B cell (primary cell): Measurements from ENCODE around the gene PCDHGB6. TPM values are rescaled to one million over a fixed set of nuclear protein-coding genes. Genes with fewer than 3 reads are reported as not detected.

Source experiments
- ATAC-seq: fragments of 200-7000 bp; cut with Tn5 transposase; one replicate; pipeline ENCODE4 v1.10.0; 2021; ENCODE audit warnings: low read depth, mild to moderate bottlenecking, moderate number of reproducible peaks, moderate library complexity
- CTCF ChIA-PET: fragments of 350-600 bp; sonication (Branson Sonifier 250); formaldehyde crosslinking; loops from one replicate; lab custom pipeline; 2021; ENCODE audit warnings: antibody characterized with exemption, inconsistent platforms; lab: Charles Lee
- POLR2A ChIA-PET: fragments of 350-600 bp; sonication (Branson Sonifier 250); formaldehyde crosslinking; loops from one replicate; lab custom pipeline; 2021; ENCODE audit warnings: antibody characterized with exemption; lab: Charles Lee
- DNase-seq: peaks from one replicate; pipeline ENCODE4 v3.0.0; 2013
- H2AFZ ChIP-seq: 2 replicates; pipeline ENCODE4 v1.6.1; 2012; ENCODE audit warnings: mild to moderate bottlenecking, low read depth, low read length; ENCODE audit not compliant: insufficient read depth, poor library complexity, severe bottlenecking
- H3K27ac ChIP-seq, 2 donors: 1 replicate in 1 of 2; 2 replicates in 1 of 2; pipeline ENCODE4 v1.5.1; 2012 to 2013; ENCODE audit warnings: low read length in 2 of 2, mild to moderate bottlenecking in 2 of 2, moderate library complexity in 1 of 2
- H3K27me3 ChIP-seq, 4 experiments: fragments of 200-600 bp in 1 of 4; sonication (generic) in 1 of 4; replicated peaks in 1 of 4; 1 replicate in 2 of 4; 2 replicates in 2 of 4; pipeline versions ENCODE4 v1.6.1 to v1.7.0; 2013 to 2016; ENCODE audit warnings: low read length in 3 of 4, mild to moderate bottlenecking in 2 of 4, mixed read lengths in 1 of 4, moderate library complexity in 1 of 4; ENCODE audit not compliant: insufficient read depth in 4 of 4, control insufficient read depth in 3 of 4; ENCODE audit errors: control extremely low read depth in 1 of 4
- H3K36me3 ChIP-seq, 2 experiments: replicated peaks in 1 of 2; 1 replicate in 1 of 2; 2 replicates in 1 of 2; pipeline versions ENCODE4 v1.6.1 to v1.7.1; 2013; ENCODE audit warnings: low read length in 1 of 2; ENCODE audit not compliant: insufficient read depth in 2 of 2, control insufficient read depth in 1 of 2; ENCODE audit errors: control extremely low read depth in 1 of 2, extremely low read depth in 1 of 2
- H3K4me1 ChIP-seq, 2 donors: fragments of 200-600 bp in 1 of 2; sonication (generic) in 1 of 2; 1 replicate in 1 of 2; 2 replicates in 1 of 2; pipeline versions ENCODE4 v1.5.1 to v1.6.1; 2013 to 2017; ENCODE audit warnings: low read length in 2 of 2; ENCODE audit not compliant: control insufficient read depth in 2 of 2, insufficient read depth in 2 of 2
- H3K4me2 ChIP-seq: replicated peaks from 2 replicates; pipeline ENCODE3; 2012; ENCODE audit warnings: mild to moderate bottlenecking, low read depth, low read length; ENCODE audit not compliant: poor library complexity, severe bottlenecking
- H3K4me3 ChIP-seq, 5 experiments: fragments of 200-600 bp in 1 of 5; sonication (generic) in 1 of 5; 1 replicate in 3 of 5; 2 replicates in 2 of 5; pipeline versions ENCODE4 v1.5.1 to v1.7.0; 2011 to 2016; ENCODE audit warnings: low read length in 4 of 5, mild to moderate bottlenecking in 4 of 5, low read depth in 2 of 5, control low read depth in 1 of 5, moderate library complexity in 1 of 5; ENCODE audit not compliant: insufficient read depth in 1 of 5; ENCODE audit errors: control extremely low read depth in 1 of 5, extremely low read depth in 1 of 5
- H3K79me2 ChIP-seq: fragments of 200-600 bp; sonication (generic); one replicate; pipeline ENCODE4 v1.6.0; 2016; ENCODE audit warnings: low read length; ENCODE audit not compliant: control insufficient read depth, insufficient read depth
- H3K9ac ChIP-seq: fragments of 200-600 bp; sonication (generic); 2 replicates; pipeline ENCODE4 v1.6.1; 2017; ENCODE audit warnings: mild to moderate bottlenecking, low read length, moderate library complexity
- H3K9me3 ChIP-seq, 3 donors: one replicate each; pipeline versions ENCODE4 v1.6.1 to v1.7.1; 2013; ENCODE audit warnings: low read length in 2 of 3; ENCODE audit not compliant: control insufficient read depth in 2 of 3, insufficient read depth in 1 of 3; ENCODE audit errors: control extremely low read depth in 1 of 3
- H4K20me1 ChIP-seq: 2 replicates; pipeline ENCODE4 v1.6.0; 2012; ENCODE audit warnings: mild to moderate bottlenecking, low read length; ENCODE audit not compliant: insufficient read depth, control insufficient read depth, poor library complexity, severe bottlenecking
- H3K27ac Mint-ChIP-seq: one replicate; pipeline ENCODE4 v1.8.0; 2021; ENCODE audit warnings: mixed read lengths
- H3K27me3 Mint-ChIP-seq: one replicate; pipeline ENCODE4 v1.8.0; 2021; ENCODE audit warnings: mixed read lengths
- H3K4me1 Mint-ChIP-seq: one replicate; pipeline ENCODE4 v1.8.0; 2021; ENCODE audit warnings: mixed read lengths
- H3K4me3 Mint-ChIP-seq: one replicate; pipeline ENCODE4 v1.8.0; 2021; ENCODE audit warnings: mixed read lengths
- H3K9me3 Mint-ChIP-seq: one replicate; pipeline ENCODE4 v1.8.0; 2022; ENCODE audit warnings: mixed read lengths; ENCODE audit not compliant: insufficient read depth
- CTCF ChIP-seq: fragments of 200-600 bp; IDR thresholded peaks from one replicate; pipeline ENCODE4 v1.8.0; 2022; ENCODE audit warnings: antibody characterized with exemption, mild to moderate bottlenecking
- EZH2 ChIP-seq: IDR thresholded peaks from 2 replicates; pipeline ENCODE4 v1.6.1; 2012; ENCODE audit warnings: borderline replicate concordance, low read depth, mild to moderate bottlenecking, moderate library complexity, low read length; ENCODE audit not compliant: insufficient read depth, poor library complexity, severe bottlenecking
- WGBS: methylation state at CpG from one replicate; pipeline ENCODE4 v1.1.5; 2013; ENCODE audit warnings: missing lambda C conversion rate; ENCODE audit not compliant: insufficient coverage; 5-methylcytosine and 5-hydroxymethylcytosine counted together
- intact Hi-C: fragments of 100-400 bp; cut with micrococcal nuclease; formaldehyde crosslinking; loops from one replicate; pipeline ENCODE4 v1.10.0; 2022
- polyA plus RNA-seq: library from polyadenylated mRNA; depleted of rRNA; stranded (reverse); fragments of >200 nt; gene quantifications from 2 replicates; pipeline ENCODE4 v1.2.3, GENCODE V29; 2012
- total RNA-seq, 2 donors: library from RNA; stranded (reverse); fragments of 120-200 nt in 1 of 2; gene quantifications; 1 replicate in 1 of 2; 2 replicates in 1 of 2; pipeline versions ENCODE4 v1.2.3 to v1.2.4, GENCODE V29; 2013 to 2022

PCDHGB6 gene
- total and polyA plus RNA-seq, 2 donors (not counting 1 experiment from before 2014, with no cell fraction given), result 0.33 to 2.1 TPM

GRCh38 chr5:141430332-141431113, 22.7 kb downstream of the PCDHGB6 start, which contains the start of gene PCDHGA12:
Gene PCDHGA12 (plus strand): TSS chr5:141430507. CDS start chr5:141430760, 253 bp downstream.
- H3K9me3 ChIP-seq, result peaks cover 0 to 57% (median 26%) of the 10 kb centered on the region in 3 donors
- ChIA-PET CTCF (interaction anchor here (0.7 to 4.4 kb wide), 34 partner anchors 9 to 677 kb away, joined by 3 to 68 read pairs (median 4); partner anchors contain the start of genes PCDHGA10, PCDHGA11, PCDHGA9 and PCDHGB3), POLR2A (interaction anchor here (0.5 to 1.6 kb wide), 2 partner anchors 116 to 133 kb away, joined by 3 to 7 read pairs; no protein-coding TSS in a partner anchor)
- peak within 1 kb of the TSS; percentile 29 for H3K27ac Mint-ChIP-seq
- no peaks in the 10 kb centered on the region for H3K79me2 ChIP-seq
- intact Hi-C loops, result loop anchor here (1.0 to 2.0 kb wide), 2 partner anchors 94 to 188 kb away; partner anchors contain the start of gene DIAPH1
- peaks cover 46% of the 10 kb centered on the region for H3K27me3 Mint-ChIP-seq
- H2AFZ ChIP-seq, result peak within 1 kb of the TSS; percentile 49
- peak within 1 kb of the TSS; percentile 86 for H3K4me3 Mint-ChIP-seq
- WGBS, result 15% methylated on average over 29 of the region's 33 CpGs
- peak within 1 kb of the TSS; percentile 34 for H3K9ac ChIP-seq
- peaks cover 3% of the 10 kb centered on the region for H3K9me3 Mint-ChIP-seq
- TF ChIP-seq EZH2, result no peak
- peak; percentile 68 for TF ChIP-seq CTCF
- peaks cover 7% of the 10 kb centered on the region for H3K4me1 Mint-ChIP-seq
- H3K4me1 ChIP-seq, result peaks cover 15 to 17% of the 10 kb centered on the region in 2 donors
- peaks cover 0 to 57% (median 30%) of the 10 kb centered on the region in 4 experiments for H3K27me3 ChIP-seq
- no peaks in the 10 kb centered on the region for H3K36me3 ChIP-seq
- H3K27ac ChIP-seq, result no peak within 1 kb of the TSS
- ATAC-seq, result peak; percentile 82
- H3K4me2 ChIP-seq, result peak within 1 kb of the TSS; percentile 38
- peak; percentile 65 for DNase-seq
- peak within 1 kb of the TSS in 4 of 5 experiments; percentile 30 to 35 (median 32) for H3K4me3 ChIP-seq
- H4K20me1 ChIP-seq, result no peaks in the 10 kb centered on the region
